HCEC 1CT (cell line): Measurements from ENCODE around the gene CHURC1.
"Not testable (repeated sequence)": the region's sequence is repeated elsewhere in the genome, so short reads cannot be mapped to it uniquely, and the experiment has no call there.

Experiments used
- DNase-seq: peaks from one replicate; pipeline ENCODE4 v3.0.0-alpha.2; 2017

CHURC1 gene

GRCh38 chr14:64912261-64912660, 2.0 kb upstream of the CHURC1 start:
- DNase-seq: no peak

GRCh38 chr14:64913477-64913876, 778 bp upstream of the CHURC1 start:
- DNase-seq: not testable (repeated sequence)

GRCh38 chr14:64915029-64915424, 772 bp downstream of the CHURC1 start:
- no peak for DNase-seq

GRCh38 chr14:64915797-64916196, 1.5 kb downstream of the CHURC1 start:
- no peak for DNase-seq

GRCh38 chr14:64918216-64918615, 4.0 kb downstream of the CHURC1 start:
- DNase-seq: no peak

- no peak for DNase-seq
These were observed 5.0 kb downstream of the CHURC1 start for GRCh38 chr14:64919215-64919614.

- DNase-seq: no peak
These were observed 5.4 kb downstream of the CHURC1 start for GRCh38 chr14:64919618-64920017.

- no peak for DNase-seq
These were observed 6.2 kb downstream of the CHURC1 start for GRCh38 chr14:64920465-64920864.

- no peak for DNase-seq
These were observed 8.8 kb downstream of the CHURC1 start for GRCh38 chr14:64923015-64923414.

GRCh38 chr14:64926398-64926995, 12.2 kb downstream of the CHURC1 start:
- no peak for DNase-seq

GRCh38 chr14:64927031-64927430, 12.8 kb downstream of the CHURC1 start:
- no peak for DNase-seq

- DNase-seq: no peak
These were observed 14.2 kb downstream of the CHURC1 start for GRCh38 chr14:64928239-64929013.

- no peak for DNase-seq
These were observed 14.7 kb downstream of the CHURC1 start for GRCh38 chr14:64929014-64929359.

GRCh38 chr14:64930085-64930843, 16.0 kb downstream of the CHURC1 start:
- DNase-seq: no peak

GRCh38 chr14:64931123-64931522, 16.9 kb downstream of the CHURC1 start:
- no peak for DNase-seq

- DNase-seq: no peak
These were observed 18.0 kb downstream of the CHURC1 start for GRCh38 chr14:64932231-64932630.

GRCh38 chr14:64934338-64934929, 20.2 kb downstream of the CHURC1 start:
- DNase-seq: no peak

GRCh38 chr14:64935508-64935907, 21.3 kb downstream of the CHURC1 start:
- DNase-seq: no peak

- DNase-seq: no peak
These were observed 23.0 kb downstream of the CHURC1 start for GRCh38 chr14:64937171-64937820.

GRCh38 chr14:64937821-64938193, 23.6 kb downstream of the CHURC1 start:
- DNase-seq: no peak

GRCh38 chr14:64938972-64939816, 24.9 kb downstream of the CHURC1 start:
- no peak for DNase-seq

GRCh38 chr14:64939817-64940190, 25.5 kb downstream of the CHURC1 start:
- DNase-seq: no peak
